HepG2 (cell line): Measurements from ENCODE around the gene PCNX4. TPM values are rescaled to one million over a fixed set of nuclear protein-coding genes. Genes with fewer than 3 reads are reported as not detected.
A peak's percentile ranks its signal among the peaks of the same experiment; 100 is the strongest.

Experiments
- ATM ChIP-seq: fragments of 450-650 bp; IDR thresholded peaks from 2 replicates; pipeline ENCODE4 v1.7.1; 2017; ENCODE audit warnings: mild to moderate bottlenecking, borderline replicate concordance
- CBX2 ChIP-seq, 2 experiments: fragments of 200-600 bp in 1 of 2; sonication (generic); formaldehyde crosslinking in 1 of 2; IDR thresholded peaks; 2 replicates each; pipeline versions ENCODE4 v1.7.0 to v1.8.1; 2018 to 2022; ENCODE audit warnings: low read depth in 2 of 2, low read length in 1 of 2, mild to moderate bottlenecking in 1 of 2, missing genetic modification reagents in 1 of 2
- ERF ChIP-seq: IDR thresholded peaks from 2 replicates; pipeline ENCODE4 v1.6.1; 2018; ENCODE audit warnings: missing biosample characterization, missing genetic modification reagents
- HMG20B ChIP-seq: conservative IDR thresholded peaks from 2 replicates; pipeline ENCODE4 v1.6.1; 2016; ENCODE audit warnings: missing genetic modification reagents, missing compliant biosample characterization
- HNRNPK ChIP-seq: fragments of 200-400 bp; formaldehyde crosslinking; IDR thresholded peaks from 2 replicates; pipeline ENCODE4 v1.6.1; 2018; ENCODE audit warnings: low read length, low read depth, moderate library complexity, mild to moderate bottlenecking; ENCODE audit not compliant: poor library complexity, severe bottlenecking
- HNRNPL ChIP-seq: fragments of 200-400 bp; formaldehyde crosslinking; IDR thresholded peaks from 2 replicates; pipeline ENCODE4 v1.6.1; 2017; ENCODE audit warnings: mild to moderate bottlenecking, low read depth, low read length
- ISL2 ChIP-seq: sonication (generic); formaldehyde crosslinking; IDR thresholded peaks from 2 replicates; pipeline ENCODE4 v1.5.0; 2020; ENCODE audit warnings: missing genetic modification reagents
- KAT7 ChIP-seq: IDR thresholded peaks from 2 replicates; pipeline ENCODE4 v1.6.1; 2018; ENCODE audit warnings: borderline replicate concordance, missing compliant biosample characterization
- KDM3A ChIP-seq: IDR thresholded peaks from 2 replicates; pipeline ENCODE4 v1.6.1; 2018; ENCODE audit warnings: low read depth, missing compliant biosample characterization
- MATR3 ChIP-seq: sonication (generic); formaldehyde crosslinking; IDR thresholded peaks from 2 replicates; pipeline ENCODE4 v1.4.0; 2020; ENCODE audit warnings: missing genetic modification reagents
- NFRKB ChIP-seq: fragments of 450-650 bp; IDR thresholded peaks from 2 replicates; pipeline ENCODE4 v1.6.1; 2017
- NONO ChIP-seq, 2 experiments: fragments of 450-650 bp in 1 of 2; sonication (generic) in 1 of 2; formaldehyde crosslinking in 1 of 2; IDR thresholded peaks in 1 of 2; conservative IDR thresholded peaks in 1 of 2; 2 replicates each; pipeline versions ENCODE4 v1.6.1 to v1.8.0; 2017 to 2022; ENCODE audit warnings: mild to moderate bottlenecking in 1 of 2, missing genetic modification reagents in 1 of 2, moderate library complexity in 1 of 2
- PRMT3 ChIP-seq: sonication (generic); formaldehyde crosslinking; IDR thresholded peaks from 2 replicates; pipeline ENCODE4 v1.8.1; 2022; ENCODE audit warnings: low read depth, mild to moderate bottlenecking, moderate library complexity, missing genetic modification reagents, borderline replicate concordance
- RAD21 ChIP-seq: fragments of 450-650 bp; formaldehyde crosslinking; IDR thresholded peaks from 2 replicates; pipeline ENCODE4 v1.5.0; 2020; ENCODE audit warnings: mild to moderate bottlenecking
- REL ChIP-seq: sonication (generic); formaldehyde crosslinking; conservative IDR thresholded peaks from 2 replicates; pipeline ENCODE4 v1.8.0; 2022; ENCODE audit warnings: mild to moderate bottlenecking, missing genetic modification reagents, moderate library complexity
- RORA ChIP-seq: sonication (generic); formaldehyde crosslinking; IDR thresholded peaks from 2 replicates; pipeline ENCODE4 v1.5.0; 2020; ENCODE audit warnings: mild to moderate bottlenecking, missing genetic modification reagents, moderate library complexity
- SCMH1 ChIP-seq: sonication (generic); formaldehyde crosslinking; IDR thresholded peaks from 2 replicates; pipeline ENCODE4 v1.9.0; 2021; ENCODE audit warnings: missing genetic modification reagents, mild to moderate bottlenecking, borderline replicate concordance
- SKI ChIP-seq: fragments of 450-650 bp; IDR thresholded peaks from one replicate; pipeline ENCODE4 v1.6.1; 2018; ENCODE audit warnings: mild to moderate bottlenecking; ENCODE audit not compliant: partially characterized antibody
- SMARCE1 ChIP-seq: fragments of 450-650 bp; IDR thresholded peaks from 2 replicates; pipeline ENCODE4 v1.6.1; 2017; ENCODE audit warnings: borderline replicate concordance
- ZC3H4 ChIP-seq: sonication (generic); formaldehyde crosslinking; IDR thresholded peaks from 2 replicates; pipeline ENCODE4 v1.4.0; 2020; ENCODE audit warnings: missing genetic modification reagents, borderline replicate concordance
- ZNF136 ChIP-seq: sonication (generic); formaldehyde crosslinking; IDR thresholded peaks from 2 replicates; pipeline ENCODE4 v1.8.1; 2022; ENCODE audit warnings: low read depth, mild to moderate bottlenecking, moderate library complexity, missing genetic modification reagents
- ZNF543 ChIP-seq: sonication (generic); formaldehyde crosslinking; IDR thresholded peaks from 2 replicates; pipeline ENCODE4 v1.4.0; 2020; ENCODE audit warnings: mild to moderate bottlenecking, missing genetic modification reagents
- polyA plus RNA-seq, 8 experiments: library from polyadenylated mRNA; depleted of rRNA in 3 of 8; stranded (reverse) in 7 of 8; unstranded in 1 of 8; fragments of >200 nt; fragmentation: Illumina TruSeq in 4 of 8; extraction: Trizol in 4 of 8; gene quantifications; 2 replicates each; pipeline versions ENCODE4 v1.2.1 to v1.2.3, GENCODE V29; 2011 to 2016; ENCODE audit warnings: low read depth in 4 of 8, missing spikeins in 1 of 8, mixed read lengths in 1 of 8; ENCODE audit not compliant: insufficient read depth in 1 of 8
- total RNA-seq, 5 experiments: library from RNA; depleted of rRNA; stranded (reverse); fragments of >200 nt; fragmentation: Illumina TruSeq; extraction: Trizol; gene quantifications; 2 replicates each; pipeline ENCODE4 v1.2.3, GENCODE V29; 2016; ENCODE audit warnings: low read depth in 1 of 5
- TF ChIP-seq, protein P1 (sequence below): IDR thresholded peaks from 2 replicates; pipeline ENCODE4 v1.6.1; 2016
- TF ChIP-seq, protein P2 (sequence below): fragments of 450-650 bp; IDR thresholded peaks from 2 replicates; pipeline ENCODE4 v1.6.1; 2017; ENCODE audit warnings: mild to moderate bottlenecking
- TF ChIP-seq, protein P3 (sequence below): sonication (generic); formaldehyde crosslinking; IDR thresholded peaks from 2 replicates; pipeline ENCODE4 v1.8.0; 2022; ENCODE audit warnings: mild to moderate bottlenecking, missing genetic modification reagents

The PCNX4 gene
- total and polyA plus RNA-seq, 2 of the 13 experiments (the other 11 are each of a cell fraction or from before 2014, with no cell fraction given) = 28.6 to 43.0 TPM

DNA sequence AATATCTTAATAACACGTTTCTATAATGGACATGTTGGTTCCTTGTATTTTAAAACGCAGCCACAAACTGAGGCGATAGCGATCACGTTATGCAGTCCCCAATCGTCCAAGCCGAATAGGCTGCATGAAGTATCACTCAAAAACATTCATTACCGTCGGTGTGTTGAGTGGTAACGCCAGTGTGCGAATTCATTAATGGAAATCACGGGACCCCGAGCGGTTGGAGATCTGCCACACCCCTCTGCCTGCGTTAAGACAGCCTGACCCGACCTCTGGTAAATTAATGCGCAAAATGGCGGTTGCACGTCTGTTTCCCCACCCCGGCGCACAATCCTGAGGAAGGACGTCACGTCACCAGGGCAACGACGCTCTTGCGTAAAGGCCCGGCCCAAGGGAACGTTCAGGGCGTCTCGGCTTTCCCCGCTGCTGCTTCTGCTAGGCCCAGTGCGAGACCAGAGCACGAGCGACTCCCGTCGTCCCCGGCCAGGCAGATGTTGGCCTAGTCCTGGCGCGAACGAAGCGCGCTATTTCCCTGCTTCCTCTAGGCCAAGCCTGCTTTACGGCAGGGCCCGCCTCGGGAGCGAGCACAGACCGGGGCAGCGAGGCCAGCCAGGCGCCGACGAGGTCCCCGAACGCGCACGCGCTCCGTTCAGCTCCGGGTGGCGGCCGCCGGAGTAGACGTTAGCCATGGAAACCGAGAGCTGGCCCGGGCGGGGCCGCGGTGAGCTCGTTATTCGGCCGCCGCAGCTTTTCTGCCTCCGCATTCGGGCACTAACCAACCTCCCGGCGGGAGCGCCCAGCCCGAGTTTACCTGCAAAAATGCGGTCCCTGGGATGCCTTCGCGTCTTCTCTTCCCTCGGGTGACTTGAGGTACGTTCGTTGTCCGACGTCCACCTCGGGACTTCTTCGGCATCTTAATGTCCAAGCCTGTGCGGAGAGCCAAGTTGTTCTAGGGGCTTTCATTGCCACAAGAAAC, at the start of gene PCNX4 (continued):
- TF ChIP-seq SMARCE1 (no peak), ERF (CRISPR knock-in tag) (peak; percentile 88), KAT7 (CRISPR knock-in tag) (peak; percentile 94; the same call in 1 of the 2 replicates), ATM (no peak), RORA (CRISPR knock-in tag) (no peak), ISL2 (CRISPR knock-in tag) (peak; percentile 79), PRMT3 (CRISPR knock-in tag) (no peak; the same call in 1 of the 2 replicates), KDM3A (CRISPR knock-in tag) (peak; percentile 94), SCMH1 (no peak), HNRNPL (0 out of 2 replicates have a peak, but pooled peaks have one; percentile 54), CBX2 (IDR thresholded peaks at IDR 0.05; ENCODE audit: low read depth, low read length) (no peak), CBX2 (CRISPR knock-in tag; IDR thresholded peaks at IDR 0.05; ENCODE audit: low read depth) (peak; percentile 91; the same call in 1 of the 2 replicates), HMG20B (CRISPR knock-in tag) (no peak; the same call in 1 of the 2 replicates), NFRKB (no peak), MATR3 (CRISPR knock-in tag) (no peak), NONO (IDR thresholded peaks at IDR 0.05) (no peak), NONO (CRISPR knock-in tag; conservative IDR thresholded peaks at IDR 0.05) (peak; percentile 91), HNRNPK (no peak), ZC3H4 (CRISPR knock-in tag) (no peak), ZNF136 (CRISPR knock-in tag) (no peak; the same call in 1 of the 2 replicates), ZNF543 (CRISPR knock-in tag) (peak; percentile 88; the same call in 1 of the 2 replicates), RAD21 (CRISPR knock-in tag) (peak; percentile 11; the same call in 1 of the 2 replicates), SKI (no peak), REL (CRISPR knock-in tag) (peak; percentile 97)
- TF ChIP-seq, protein P1, sequence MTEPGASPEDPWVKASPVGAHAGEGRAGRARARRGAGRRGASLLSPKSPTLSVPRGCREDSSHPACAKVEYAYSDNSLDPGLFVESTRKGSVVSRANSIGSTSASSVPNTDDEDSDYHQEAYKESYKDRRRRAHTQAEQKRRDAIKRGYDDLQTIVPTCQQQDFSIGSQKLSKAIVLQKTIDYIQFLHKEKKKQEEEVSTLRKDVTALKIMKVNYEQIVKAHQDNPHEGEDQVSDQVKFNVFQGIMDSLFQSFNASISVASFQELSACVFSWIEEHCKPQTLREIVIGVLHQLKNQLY (CRISPR knock-in tag) = peak; percentile 26; the same call in 1 of the 2 replicates
- TF ChIP-seq, protein P2, sequence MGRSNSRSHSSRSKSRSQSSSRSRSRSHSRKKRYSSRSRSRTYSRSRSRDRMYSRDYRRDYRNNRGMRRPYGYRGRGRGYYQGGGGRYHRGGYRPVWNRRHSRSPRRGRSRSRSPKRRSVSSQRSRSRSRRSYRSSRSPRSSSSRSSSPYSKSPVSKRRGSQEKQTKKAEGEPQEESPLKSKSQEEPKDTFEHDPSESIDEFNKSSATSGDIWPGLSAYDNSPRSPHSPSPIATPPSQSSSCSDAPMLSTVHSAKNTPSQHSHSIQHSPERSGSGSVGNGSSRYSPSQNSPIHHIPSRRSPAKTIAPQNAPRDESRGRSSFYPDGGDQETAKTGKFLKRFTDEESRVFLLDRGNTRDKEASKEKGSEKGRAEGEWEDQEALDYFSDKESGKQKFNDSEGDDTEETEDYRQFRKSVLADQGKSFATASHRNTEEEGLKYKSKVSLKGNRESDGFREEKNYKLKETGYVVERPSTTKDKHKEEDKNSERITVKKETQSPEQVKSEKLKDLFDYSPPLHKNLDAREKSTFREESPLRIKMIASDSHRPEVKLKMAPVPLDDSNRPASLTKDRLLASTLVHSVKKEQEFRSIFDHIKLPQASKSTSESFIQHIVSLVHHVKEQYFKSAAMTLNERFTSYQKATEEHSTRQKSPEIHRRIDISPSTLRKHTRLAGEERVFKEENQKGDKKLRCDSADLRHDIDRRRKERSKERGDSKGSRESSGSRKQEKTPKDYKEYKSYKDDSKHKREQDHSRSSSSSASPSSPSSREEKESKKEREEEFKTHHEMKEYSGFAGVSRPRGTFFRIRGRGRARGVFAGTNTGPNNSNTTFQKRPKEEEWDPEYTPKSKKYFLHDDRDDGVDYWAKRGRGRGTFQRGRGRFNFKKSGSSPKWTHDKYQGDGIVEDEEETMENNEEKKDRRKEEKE = no peak
- TF ChIP-seq, protein P3, sequence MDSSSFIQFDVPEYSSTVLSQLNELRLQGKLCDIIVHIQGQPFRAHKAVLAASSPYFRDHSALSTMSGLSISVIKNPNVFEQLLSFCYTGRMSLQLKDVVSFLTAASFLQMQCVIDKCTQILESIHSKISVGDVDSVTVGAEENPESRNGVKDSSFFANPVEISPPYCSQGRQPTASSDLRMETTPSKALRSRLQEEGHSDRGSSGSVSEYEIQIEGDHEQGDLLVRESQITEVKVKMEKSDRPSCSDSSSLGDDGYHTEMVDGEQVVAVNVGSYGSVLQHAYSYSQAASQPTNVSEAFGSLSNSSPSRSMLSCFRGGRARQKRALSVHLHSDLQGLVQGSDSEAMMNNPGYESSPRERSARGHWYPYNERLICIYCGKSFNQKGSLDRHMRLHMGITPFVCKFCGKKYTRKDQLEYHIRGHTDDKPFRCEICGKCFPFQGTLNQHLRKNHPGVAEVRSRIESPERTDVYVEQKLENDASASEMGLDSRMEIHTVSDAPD (CRISPR knock-in tag) = peak; percentile 75
